Activated B cell treated with CpG ODN at 0.5 μM for 24 hours (primary cell): ENCODE results near the gene ISL2. TPM values are rescaled to one million over a fixed set of nuclear protein-coding genes. Genes with fewer than 3 reads are reported as not detected.

Experiments
- ATAC-seq: fragments of 200-7000 bp; cut with Tn5 transposase; one replicate; pipeline ENCODE4 v1.10.0; 2021; ENCODE audit warnings: low read depth, mild to moderate bottlenecking, moderate library complexity
- CTCF ChIA-PET: fragments of 350-600 bp; sonication (Branson Sonifier 250); formaldehyde crosslinking; loops from one replicate; lab custom pipeline; 2021; ENCODE audit warnings: antibody characterized with exemption; lab: Charles Lee
- POLR2A ChIA-PET: fragments of 350-600 bp; sonication (Branson Sonifier 250); formaldehyde crosslinking; loops from one replicate; lab custom pipeline; 2021; ENCODE audit warnings: antibody characterized with exemption; lab: Charles Lee
- DNase-seq: peaks from one replicate; pipeline ENCODE4 v3.0.0; 2022
- H3K27ac Mint-ChIP-seq: one replicate; pipeline ENCODE4 v1.8.0; 2020; ENCODE audit warnings: mixed read lengths
- H3K27me3 Mint-ChIP-seq: one replicate; pipeline ENCODE4 v1.8.0; 2021; ENCODE audit warnings: mixed read lengths
- H3K36me3 Mint-ChIP-seq: one replicate; pipeline ENCODE4 v1.8.0; 2021; ENCODE audit warnings: low read depth, mixed read lengths
- H3K4me1 Mint-ChIP-seq: one replicate; pipeline ENCODE4 v1.8.0; 2021; ENCODE audit warnings: mixed read lengths
- H3K4me3 Mint-ChIP-seq: one replicate; pipeline ENCODE4 v1.8.0; 2020; ENCODE audit warnings: mild to moderate bottlenecking, mixed read lengths
- H3K9me3 Mint-ChIP-seq: one replicate; pipeline ENCODE4 v1.8.0; 2020; ENCODE audit warnings: mixed read lengths
- CTCF ChIP-seq: fragments of 200-600 bp; IDR thresholded peaks from one replicate; pipeline ENCODE4 v1.8.0; 2022; ENCODE audit warnings: antibody characterized with exemption, mild to moderate bottlenecking
- intact Hi-C: fragments of 100-400 bp; cut with micrococcal nuclease; formaldehyde crosslinking; loops from one replicate; pipeline ENCODE4 v1.15.1; 2024
- total RNA-seq: library from RNA; stranded (reverse); gene quantifications from 2 replicates; pipeline ENCODE4 v1.2.3, GENCODE V29; 2022

ISL2 gene
- total RNA-seq, 1 donor from 2014 or later: 0.35 TPM

GRCh38 chr15:76340803-76341365 is 4.3 kb downstream of the ISL2 start:
- Mint-ChIP-seq H3K4me1 (peaks cover 69% of the 10 kb centered on the region), H3K36me3 (no peaks in the 10 kb centered on the region), H3K27me3 (peaks cover 61% of the 10 kb centered on the region), H3K4me3 (peak overlapping the region; percentile 86), H3K27ac (no peak overlapping the region), H3K9me3 (no peaks in the 10 kb centered on the region)
- ATAC-seq: peak; percentile 54
- ChIA-PET POLR2A (interaction anchor here (1.3 to 1.9 kb wide), 2 partner anchors 30 to 235 kb away, joined by 4 to 11 read pairs; partner anchors contain the start of gene ETFA), CTCF (interaction anchor here (1.2 kb wide), 1 partner anchor 105 kb away, joined by 3 read pairs; no protein-coding TSS in a partner anchor)
- peak; percentile 54 for DNase-seq
- no peak for TF ChIP-seq CTCF
- intact Hi-C loops: loop anchor here (1.0 to 10.0 kb wide), 4 partner anchors 30 to 744 kb away; partner anchors contain the start of gene ETFA

- peaks cover 66% of the 10 kb centered on the region for H3K4me1 Mint-ChIP-seq
- no peak for DNase-seq
- CTCF ChIA-PET: interaction anchor here (1.2 kb wide), 1 partner anchor 106 kb away, joined by 3 read pairs; no protein-coding TSS in a partner anchor
Measured at GRCh38 chr15:76341366-76342057, 4.9 kb downstream of the ISL2 start.

GRCh38 chr15:76342058-76342381 is 5.4 kb downstream of the ISL2 start:
- Mint-ChIP-seq H3K36me3 (no peaks in the 10 kb centered on the region), H3K9me3 (no peaks in the 10 kb centered on the region), H3K27ac (no peak overlapping the region), H3K4me1 (peaks cover 64% of the 10 kb centered on the region), H3K27me3 (peaks cover 57% of the 10 kb centered on the region), H3K4me3 (peak overlapping the region; percentile 71)
- intact Hi-C loops: loop anchor here (10.0 kb wide), 2 partner anchors 233 to 743 kb away; no protein-coding TSS in a partner anchor
- no peak for ATAC-seq
- CTCF ChIA-PET: no interaction called here
- no peak for DNase-seq
- POLR2A ChIA-PET: interaction anchor here (0.7 kb wide), 1 partner anchor 8 kb away, joined by 3 read pairs; no protein-coding TSS in a partner anchor
- TF ChIP-seq CTCF: no peak

More at GRCh38 chr15:76341366-76342057, 4.9 kb downstream of the ISL2 start:
- peak overlapping the region; percentile 86 for H3K4me3 Mint-ChIP-seq
- intact Hi-C loops: loop anchor here (2.0 to 10.0 kb wide), 3 partner anchors 151 to 743 kb away; no protein-coding TSS in a partner anchor
- H3K27ac Mint-ChIP-seq: no peak overlapping the region
- POLR2A ChIA-PET: interaction anchor here (0.7 to 1.9 kb wide), 2 partner anchors 8 to 30 kb away, joined by 3 to 11 read pairs; partner anchors contain the start of gene ETFA
- no peak for ATAC-seq
- H3K36me3 Mint-ChIP-seq: no peaks in the 10 kb centered on the region
- TF ChIP-seq CTCF: no peak
- H3K9me3 Mint-ChIP-seq: no peaks in the 10 kb centered on the region
- peaks cover 60% of the 10 kb centered on the region for H3K27me3 Mint-ChIP-seq

GRCh38 chr15:76342382-76343201 is 6.0 kb downstream of the ISL2 start:
- ChIA-PET POLR2A (no interaction called here), CTCF (no interaction called here)
- Mint-ChIP-seq H3K4me3 (peak overlapping the region; percentile 71), H3K36me3 (no peaks in the 10 kb centered on the region), H3K27me3 (peaks cover 54% of the 10 kb centered on the region), H3K4me1 (peaks cover 60% of the 10 kb centered on the region), H3K9me3 (no peaks in the 10 kb centered on the region), H3K27ac (no peak overlapping the region)
- intact Hi-C loops: loop anchor here (1.0 to 10.0 kb wide), 3 partner anchors 7 to 742 kb away; no protein-coding TSS in a partner anchor
- TF ChIP-seq CTCF: no peak
- DNase-seq (no peak), ATAC-seq (no peak)
